GM12872 (cell line): Measurements from ENCODE around the gene PALM3.

Source experiments
- CTCF ChIP-seq: IDR thresholded peaks from 3 replicates; pipeline ENCODE4 v1.5.1; 2011; ENCODE audit warnings: low read depth, mild to moderate bottlenecking, low read length, moderate library complexity; ENCODE audit not compliant: insufficient read depth

Gene PALM3

GRCh38 chr19:14103310-14103709 lies 41.4 kb upstream of the PALM3 start:
- peak; percentile 15; the same call in 1 of the 3 replicates for TF ChIP-seq CTCF

GRCh38 chr19:14102756-14103155 lies 40.9 kb upstream of the PALM3 start:
- no peak for TF ChIP-seq CTCF

- TF ChIP-seq CTCF: no peak
These were observed 40.3 kb upstream of the PALM3 start for GRCh38 chr19:14102102-14102696.

GRCh38 chr19:14101003-14101545 lies 39.2 kb upstream of the PALM3 start:
- no peak for TF ChIP-seq CTCF

GRCh38 chr19:14097532-14098151 lies 35.8 kb upstream of the PALM3 start:
- peak; percentile 16; the same call in 1 of the 3 replicates for TF ChIP-seq CTCF

- TF ChIP-seq CTCF: no peak
These were observed 34.6 kb upstream of the PALM3 start for GRCh38 chr19:14096272-14096992.

- no peak for TF ChIP-seq CTCF
These were observed 33.0 kb upstream of the PALM3 start for GRCh38 chr19:14094854-14095253.
